Heart left ventricle (tissue), 16 donors: ENCODE results near the gene TRIP11. TPM values are rescaled to one million over a fixed set of nuclear protein-coding genes. Genes with fewer than 3 reads are reported as not detected.
A peak's percentile ranks its signal among the peaks of the same experiment; 100 is the strongest.

Experiments
- ATAC-seq, 4 donors: fragments of 200-7000 bp; cut with Tn5 transposase; one replicate each; pipeline ENCODE4 v1.9.1; 2020 to 2022; ENCODE audit warnings: moderate library complexity in 4 of 4, mild to moderate bottlenecking in 3 of 4, moderate number of reproducible peaks in 1 of 4
- DNase-seq, 5 donors: peaks; one replicate each; pipeline ENCODE4 v3.0.0-alpha.2; 2020
- H3K27ac ChIP-seq, 12 donors: fragments of 200-600 bp; sonication (generic) in 4 of 12; one replicate each; pipeline versions ENCODE4 v1.5.0 to v1.8.0; 2016 to 2022; ENCODE audit warnings: mild to moderate bottlenecking in 2 of 12
- H3K27me3 ChIP-seq, 9 donors: fragments of 200-600 bp; sonication (generic) in 2 of 9; one replicate each; pipeline versions ENCODE4 v1.5.1 to v1.8.0; 2016 to 2022; ENCODE audit warnings: mild to moderate bottlenecking in 3 of 9
- H3K36me3 ChIP-seq, 9 donors: fragments of 200-600 bp; sonication (generic) in 2 of 9; one replicate each; pipeline versions ENCODE4 v1.5.0 to v1.8.0; 2018 to 2022; ENCODE audit warnings: mild to moderate bottlenecking in 2 of 9
- H3K4me1 ChIP-seq, 12 donors: fragments of 200-600 bp; sonication (generic) in 4 of 12; one replicate each; pipeline versions ENCODE4 v1.5.0 to v1.8.0; 2016 to 2022; ENCODE audit warnings: mild to moderate bottlenecking in 3 of 12
- H3K4me3 ChIP-seq, 12 donors: fragments of 200-600 bp; sonication (generic) in 4 of 12; one replicate each; pipeline versions ENCODE4 v1.5.0 to v1.8.0; 2017 to 2022; ENCODE audit warnings: mild to moderate bottlenecking in 9 of 12, moderate library complexity in 4 of 12
- H3K9me3 ChIP-seq, 12 donors: fragments of 200-600 bp; sonication (generic) in 4 of 12; one replicate each; pipeline versions ENCODE4 v1.5.0 to v1.8.0; 2016 to 2022; ENCODE audit warnings: mild to moderate bottlenecking in 1 of 12
- POLR2A ChIP-seq, 2 donors: fragments of 450-650 bp; IDR thresholded peaks; one replicate each; pipeline ENCODE4 v1.6.1; 2017; ENCODE audit warnings: antibody characterized with exemption in 2 of 2, mild to moderate bottlenecking in 2 of 2, moderate library complexity in 2 of 2
- WGBS, 4 donors: extraction: QIAGEN DNeasy Blood & Tissue Kit in 2 of 4; methylation state at CpG; one replicate each; pipeline versions ENCODE4 v1.1.5 to v1.1.7; 2013 to 2018; 5-methylcytosine and 5-hydroxymethylcytosine counted together
- intact Hi-C, 10 donors: fragments of 100-400 bp; cut with DNase I; formaldehyde crosslinking; loops; one replicate each; pipeline versions ENCODE4 v1.11.1 to v1.14.2; 2022
- polyA plus RNA-seq, 2 donors: library from polyadenylated mRNA; stranded (reverse); fragments of 200-250 nt; gene quantifications; one replicate each; pipeline ENCODE4 v1.2.3, GENCODE V29; 2013
- total RNA-seq, 9 donors: library from RNA; depleted of rRNA in 2 of 9; stranded (reverse); fragments of >200 nt in 2 of 9; fragmentation: NEBNext Ultra II Directional in 3 of 9; extraction: Animal tissue kit (Norgen Biotek cat#: 25700) in 3 of 9; gene quantifications; one replicate each; pipeline versions ENCODE4 v1.1.0 to v1.2.4, GENCODE V29; 2016 to 2023
- TF ChIP-seq, protein P1 (sequence below), 12 donors: fragments of 200-600 bp; sonication (generic) in 4 of 12; IDR thresholded peaks; one replicate each; pipeline versions ENCODE4 v1.5.0 to v1.8.0; 2018 to 2022; ENCODE audit warnings: antibody characterized with exemption in 12 of 12, mild to moderate bottlenecking in 5 of 12
- donor health status: ischemic (EF 13 %, LVEDD 7.1; RV severe dilation, severe dysfunction).
- donor health status: healthy with polysubstance abuse.
- donor health status: DM: no; HTN: yes; CAD: no.
- donor health status: DM: no; HTN: no; CAD: no.
- donor health status: ischemic (EF 25% LVEDD 6.9; RV normal size, moderate dysfunction).
- donor health status: ischemic (EF 25% LVEDD 5.7; RV mildly dilated, moderate dysfunction).
- donor health status: healthy.
- donor health status: DM: yes; HTN: yes; CAD: no.
- donor health status: ischemic (EF 35%, LVEDD 5.7; RV mildly dilated, moderate dysfunction).
- donor health status: nonischemic (EF 11% LVEDD 7.7; RV severe dilation, severe dysfunction).
- donor health status: DM: yes; HTN: yes; CAD: no.
- donor health status: PGD.
- donor health status: ischemic (EF 29% LVEDD 5.4; RV normal size, mild dysfunction).
- donor health status: nonischemic (EF 23%, LVEDD 6.1; RV moderate dilation, normal function).

The TRIP11 gene
- total and polyA plus RNA-seq, 11 donors, result 4.8 to 68.6 (median 48.7) TPM

DNA sequence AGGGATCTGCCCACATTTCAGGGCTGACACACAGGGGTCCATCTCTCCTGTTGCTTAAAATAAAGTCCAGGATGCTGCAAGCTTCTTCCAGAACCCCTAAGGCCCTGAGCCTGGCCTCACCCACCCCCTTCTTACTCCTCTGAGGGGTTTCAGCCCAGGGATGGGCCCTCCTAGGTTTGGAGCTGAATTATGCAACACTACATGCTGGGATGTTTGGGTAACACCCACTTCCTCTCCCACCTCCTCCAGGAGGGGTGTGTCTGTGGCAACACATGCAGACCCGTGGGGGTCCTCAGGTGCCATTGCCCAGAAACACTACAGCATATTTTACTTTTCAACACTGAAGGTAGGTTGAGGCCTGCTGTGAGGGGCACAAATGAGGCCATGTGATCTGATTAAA is 97.7 kb downstream of the TRIP11 start:
- Histone ChIP-seq H3K9me3 (no peaks in the 10 kb centered on the region), H3K27ac (no peak overlapping the region), H3K4me3 (no peak overlapping the region), H3K36me3 (peaks cover 0 to 49% (median 10%) of the 10 kb centered on the region in 9 donors), H3K27me3 (peaks cover 0 to 10% (median 0%) of the 10 kb centered on the region in 9 donors), H3K4me1 (peaks cover 0 to 13% (median 3%) of the 10 kb centered on the region in 12 donors)
- intact Hi-C loops, result no loop called here
- no peak for ATAC-seq
- 33 to 46% (median 40%) methylated on average over 1 of the region's 1 CpG; no CpG with 5 or more reads in 1 of the 4 donors for WGBS, 4 donors
- TF ChIP-seq, protein P1, sequence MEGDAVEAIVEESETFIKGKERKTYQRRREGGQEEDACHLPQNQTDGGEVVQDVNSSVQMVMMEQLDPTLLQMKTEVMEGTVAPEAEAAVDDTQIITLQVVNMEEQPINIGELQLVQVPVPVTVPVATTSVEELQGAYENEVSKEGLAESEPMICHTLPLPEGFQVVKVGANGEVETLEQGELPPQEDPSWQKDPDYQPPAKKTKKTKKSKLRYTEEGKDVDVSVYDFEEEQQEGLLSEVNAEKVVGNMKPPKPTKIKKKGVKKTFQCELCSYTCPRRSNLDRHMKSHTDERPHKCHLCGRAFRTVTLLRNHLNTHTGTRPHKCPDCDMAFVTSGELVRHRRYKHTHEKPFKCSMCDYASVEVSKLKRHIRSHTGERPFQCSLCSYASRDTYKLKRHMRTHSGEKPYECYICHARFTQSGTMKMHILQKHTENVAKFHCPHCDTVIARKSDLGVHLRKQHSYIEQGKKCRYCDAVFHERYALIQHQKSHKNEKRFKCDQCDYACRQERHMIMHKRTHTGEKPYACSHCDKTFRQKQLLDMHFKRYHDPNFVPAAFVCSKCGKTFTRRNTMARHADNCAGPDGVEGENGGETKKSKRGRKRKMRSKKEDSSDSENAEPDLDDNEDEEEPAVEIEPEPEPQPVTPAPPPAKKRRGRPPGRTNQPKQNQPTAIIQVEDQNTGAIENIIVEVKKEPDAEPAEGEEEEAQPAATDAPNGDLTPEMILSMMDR (IDR thresholded peaks at IDR 0.05), result no peak
- TF ChIP-seq POLR2A (IDR thresholded peaks at IDR 0.05), result no peak
- no peak for DNase-seq

DNA sequence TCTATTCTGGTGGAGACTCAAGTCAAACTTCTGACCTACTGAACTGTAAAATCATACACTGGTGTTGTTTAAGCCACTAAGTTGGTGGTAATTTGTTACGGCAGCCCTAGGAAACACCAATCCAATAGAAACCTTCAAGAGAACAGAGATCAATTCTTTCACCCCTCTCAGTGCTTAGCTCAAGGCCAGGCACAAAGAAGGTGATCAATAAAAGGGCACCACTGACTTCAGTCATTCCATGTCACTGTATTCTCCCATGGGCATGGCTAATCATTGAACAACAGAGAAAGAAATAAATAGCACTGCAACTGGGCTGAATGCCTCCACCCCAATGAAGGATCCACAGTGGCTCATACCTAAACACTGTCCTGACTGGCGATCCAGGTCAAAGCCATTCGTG is 99.7 kb downstream of the TRIP11 start:
- DNase-seq, result no peak
- no peak overlapping the region for H3K4me3 ChIP-seq
- WGBS, 4 donors, result 87 to 95% (median 90%) methylated on average over 3 of the region's 3 CpGs
- H3K27ac ChIP-seq, result no peak overlapping the region
- intact Hi-C loops, result no loop called here
- H3K9me3 ChIP-seq, result no peaks in the 10 kb centered on the region
- peaks cover 0 to 65% (median 10%) of the 10 kb centered on the region in 9 donors for H3K36me3 ChIP-seq
- TF ChIP-seq, protein P1 (IDR thresholded peaks at IDR 0.05), result no peak
- no peak for TF ChIP-seq POLR2A (IDR thresholded peaks at IDR 0.05)
- peaks cover 0 to 13% (median 0%) of the 10 kb centered on the region in 12 donors for H3K4me1 ChIP-seq
- H3K27me3 ChIP-seq, result peaks cover 0 to 6% (median 0%) of the 10 kb centered on the region in 9 donors
- no peak for ATAC-seq

DNA sequence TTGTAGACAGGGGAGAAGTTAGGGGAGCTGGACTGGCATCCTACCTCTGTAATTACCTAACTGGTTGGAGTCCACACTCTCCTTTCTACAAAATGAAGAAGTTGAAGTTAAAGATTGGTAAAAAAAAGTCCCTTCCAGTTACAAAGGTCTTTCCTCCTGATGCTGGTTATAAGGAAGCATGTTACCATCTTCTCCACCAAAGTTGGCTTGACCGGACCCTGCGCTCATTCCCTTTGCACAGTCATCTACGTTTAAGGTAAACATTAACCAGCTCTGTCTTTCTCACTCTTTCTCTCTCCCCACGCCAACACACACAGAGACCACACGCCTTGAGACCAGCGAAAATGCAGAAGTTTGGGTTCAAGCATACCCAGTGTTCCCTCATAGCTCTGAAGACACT is 104.3 kb downstream of the TRIP11 start:
- DNase-seq, result no peak
- TF ChIP-seq, protein P1 (IDR thresholded peaks at IDR 0.05), result no peak
- no peak for TF ChIP-seq POLR2A (IDR thresholded peaks at IDR 0.05)
- intact Hi-C loops, result no loop called here
- Histone ChIP-seq H3K4me3 (no peak overlapping the region), H3K4me1 (peaks cover 0 to 18% (median 0%) of the 10 kb centered on the region in 12 donors), H3K27ac (peak overlapping the region in 4 of 12 donors; percentile 33 to 68 (median 64)), H3K27me3 (no peaks in the 10 kb centered on the region), H3K36me3 (peaks cover 0 to 63% (median 10%) of the 10 kb centered on the region in 9 donors), H3K9me3 (no peaks in the 10 kb centered on the region)
- WGBS, 4 donors, result 89 to 95% (median 93%) methylated on average over 6 of the region's 6 CpGs
- ATAC-seq, result no peak

DNA sequence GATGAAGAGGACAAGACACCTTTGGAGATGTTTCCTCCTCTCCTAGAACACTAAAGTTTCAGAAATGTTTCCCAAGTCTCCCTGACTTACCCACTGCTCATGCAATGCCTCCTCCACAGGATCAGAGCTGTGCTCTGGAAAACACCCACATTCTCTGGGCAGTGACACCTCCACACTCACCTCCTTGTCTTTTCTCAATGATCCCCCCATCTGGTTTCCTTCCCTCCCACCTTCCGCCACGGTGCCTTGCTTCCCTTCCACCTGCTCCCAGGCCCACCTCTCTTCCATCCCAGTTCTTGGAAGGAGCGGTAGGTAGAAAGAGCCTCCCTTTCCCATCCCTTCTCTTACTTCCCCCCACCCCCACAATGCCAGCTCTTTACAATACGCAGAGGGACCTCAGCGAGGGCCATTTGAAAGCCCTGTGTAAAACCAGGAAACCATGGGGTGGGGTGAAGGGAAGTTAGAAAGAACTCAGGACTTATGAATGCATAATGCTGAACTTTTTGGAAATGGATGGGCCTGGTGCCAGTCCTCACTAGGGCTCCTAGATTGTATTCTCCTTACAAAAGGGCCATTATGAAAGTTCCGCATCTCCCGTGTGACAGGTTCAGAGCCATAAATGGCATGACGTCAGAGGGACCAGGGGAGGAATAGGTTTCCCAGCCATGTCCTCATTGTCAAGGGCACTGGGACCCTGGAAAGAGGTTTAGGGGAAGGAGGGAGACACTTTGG is 105.1 kb downstream of the TRIP11 start:
- Histone ChIP-seq H3K36me3 (peaks cover 0 to 57% (median 4%) of the 10 kb centered on the region in 9 donors), H3K4me1 (peaks cover 0 to 27% (median 0%) of the 10 kb centered on the region in 12 donors), H3K27ac (peak overlapping the region in 3 of 12 donors; percentile 33 to 68 (median 65)), H3K27me3 (no peaks in the 10 kb centered on the region), H3K4me3 (no peak overlapping the region), H3K9me3 (no peaks in the 10 kb centered on the region)
- intact Hi-C loops, result no loop called here
- 62 to 68% (median 65%) methylated on average over 8 of the region's 8 CpGs for WGBS, 4 donors
- DNase-seq, result peak in 2 of 5 donors; percentile 46 to 47
- TF ChIP-seq, protein P1 (IDR thresholded peaks at IDR 0.05), result no peak
- TF ChIP-seq POLR2A (IDR thresholded peaks at IDR 0.05), result no peak
- peak in 3 of 4 donors; percentile 36 to 63 (median 50) for ATAC-seq
